Liver (tissue), 9 donors: ENCODE results near the gene ALCAM. TPM values are rescaled to one million over a fixed set of nuclear protein-coding genes. Genes with fewer than 3 reads are reported as not detected.

Source experiments
- DNase-seq: peaks from one replicate; pipeline ENCODE4 v3.0.0-alpha.2; 2017; ENCODE audit warnings: low spot score
- H3K27ac ChIP-seq, 2 donors: one replicate each; pipeline ENCODE4 v1.7.0; 2013; ENCODE audit warnings: inconsistent platforms in 2 of 2, low read length in 2 of 2, control low read depth in 1 of 2, low read depth in 1 of 2, mild to moderate bottlenecking in 1 of 2
- H3K27me3 ChIP-seq, 4 donors: one replicate each; pipeline versions ENCODE4 v1.6.1 to v1.7.0; 2013; ENCODE audit warnings: low read length in 3 of 4, inconsistent platforms in 1 of 4, mild to moderate bottlenecking in 1 of 4, moderate library complexity in 1 of 4; ENCODE audit not compliant: control insufficient read depth in 4 of 4, insufficient read depth in 4 of 4
- H3K36me3 ChIP-seq, 4 donors: one replicate each; pipeline versions ENCODE4 v1.6.1 to v1.7.0; 2013; ENCODE audit warnings: low read length in 3 of 4, mild to moderate bottlenecking in 3 of 4, low read depth in 1 of 4, moderate library complexity in 1 of 4; ENCODE audit not compliant: control insufficient read depth in 4 of 4, insufficient read depth in 3 of 4
- H3K4me1 ChIP-seq, 4 donors: one replicate each; pipeline versions ENCODE4 v1.6.1 to v1.7.0; 2013; ENCODE audit warnings: low read length in 3 of 4, mild to moderate bottlenecking in 3 of 4, moderate library complexity in 1 of 4; ENCODE audit not compliant: control insufficient read depth in 4 of 4, insufficient read depth in 4 of 4
- H3K4me3 ChIP-seq, 3 donors: one replicate each; pipeline versions ENCODE4 v1.6.1 to v1.7.0; 2013; ENCODE audit warnings: low read length in 3 of 3, control low read depth in 1 of 3, low read depth in 1 of 3, mild to moderate bottlenecking in 1 of 3
- H3K9ac ChIP-seq, 2 donors: one replicate each; pipeline ENCODE4 v1.7.0; 2013; ENCODE audit warnings: low read length in 2 of 2, mild to moderate bottlenecking in 2 of 2, moderate library complexity in 2 of 2, control low read depth in 1 of 2, low read depth in 1 of 2
- H3K9me3 ChIP-seq, 4 donors: one replicate each; pipeline versions ENCODE4 v1.6.1 to v1.7.0; 2013; ENCODE audit warnings: low read length in 3 of 4; ENCODE audit not compliant: control insufficient read depth in 4 of 4
- ATF3 ChIP-seq: IDR thresholded peaks from 2 replicates; pipeline ENCODE4 v1.6.1; 2016; ENCODE audit warnings: antibody characterized with exemption
- CTCF ChIP-seq: fragments of 150-350 bp; IDR thresholded peaks from 2 replicates; pipeline ENCODE4 v1.5.1; 2017; ENCODE audit warnings: improper control_type of control experiment, low read depth, low read length; ENCODE audit not compliant: missing input control
- FOXA1 ChIP-seq: IDR thresholded peaks from 2 replicates; pipeline ENCODE4 v1.6.1; 2016; ENCODE audit warnings: antibody characterized with exemption
- FOXA2 ChIP-seq: IDR thresholded peaks from 2 replicates; pipeline ENCODE4 v1.6.1; 2016; ENCODE audit warnings: antibody characterized with exemption
- GABPA ChIP-seq, 2 donors: IDR thresholded peaks in 1 of 2; conservative IDR thresholded peaks in 1 of 2; 2 replicates each; pipeline ENCODE4 v1.6.1; 2016; ENCODE audit warnings: antibody characterized with exemption in 2 of 2, mild to moderate bottlenecking in 1 of 2, moderate library complexity in 1 of 2
- HNF4A ChIP-seq, 2 donors: conservative IDR thresholded peaks; 2 replicates each; pipeline ENCODE4 v1.6.1; 2016; ENCODE audit warnings: antibody characterized with exemption in 2 of 2, mild to moderate bottlenecking in 2 of 2
- HNF4G ChIP-seq: IDR thresholded peaks from 2 replicates; pipeline ENCODE4 v1.6.1; 2016; ENCODE audit warnings: antibody characterized with exemption
- MAX ChIP-seq: IDR thresholded peaks from 2 replicates; pipeline ENCODE4 v1.6.1; 2016; ENCODE audit warnings: antibody characterized with exemption
- NR2F2 ChIP-seq: IDR thresholded peaks from 2 replicates; pipeline ENCODE4 v1.6.1; 2016; ENCODE audit warnings: antibody characterized with exemption
- RAD21 ChIP-seq, 2 donors: IDR thresholded peaks; 2 replicates each; pipeline ENCODE4 v1.6.1; 2016; ENCODE audit warnings: antibody characterized with exemption in 2 of 2, mild to moderate bottlenecking in 2 of 2
- REST ChIP-seq: IDR thresholded peaks from 2 replicates; pipeline ENCODE4 v1.6.1; 2016; ENCODE audit warnings: antibody characterized with exemption, mild to moderate bottlenecking
- RXRA ChIP-seq, 2 donors: IDR thresholded peaks; 2 replicates each; pipeline ENCODE4 v1.6.1; 2017 to 2018; ENCODE audit warnings: antibody characterized with exemption in 2 of 2, mild to moderate bottlenecking in 1 of 2
- SP1 ChIP-seq: IDR thresholded peaks from 2 replicates; pipeline ENCODE4 v1.6.1; 2018; ENCODE audit warnings: antibody characterized with exemption, mild to moderate bottlenecking
- TAF1 ChIP-seq: conservative IDR thresholded peaks from 2 replicates; pipeline ENCODE4 v1.6.1; 2016; ENCODE audit warnings: antibody characterized with exemption, mild to moderate bottlenecking
- YY1 ChIP-seq: IDR thresholded peaks from 2 replicates; pipeline ENCODE4 v1.6.1; 2016; ENCODE audit warnings: antibody characterized with exemption, mild to moderate bottlenecking
- ZBTB33 ChIP-seq: IDR thresholded peaks from 2 replicates; pipeline ENCODE4 v1.6.1; 2016; ENCODE audit warnings: antibody characterized with exemption
- WGBS: extraction: QIAGEN DNeasy Blood & Tissue Kit; methylation state at CpG from one replicate; pipeline ENCODE4 v1.1.7; 2013; 5-methylcytosine and 5-hydroxymethylcytosine counted together
- polyA plus RNA-seq, 2 donors: library from polyadenylated mRNA; stranded (reverse) in 1 of 2; unstranded in 1 of 2; fragments of 200-250 nt in 1 of 2; fragments of >200 nt in 1 of 2; fragmentation: Nextera tagmentation in 1 of 2; extraction: Ambion mirVana in 1 of 2; gene quantifications; one replicate each; pipeline versions ENCODE4 v1.2.1 to v1.2.3, GENCODE V29; 2013 to 2015
- total RNA-seq, 2 donors: library from RNA; depleted of rRNA; stranded (reverse); fragments of >200 nt; gene quantifications; one replicate each; pipeline ENCODE4 v1.2.3, GENCODE V29; 2014
- donor health status: healthy.
- donor health status: healthy.
- donor health status: healthy.
- donor health status: healthy.
- donor health status: healthy.

Gene ALCAM
- total and polyA plus RNA-seq, 4 donors = 14.2 to 62.0 (median 32.3) TPM

- Histone ChIP-seq H3K9me3 (peaks cover 0 to 2% (median 0%) of the 10 kb centered on the region in 4 donors), H3K27me3 (no peaks in the 10 kb centered on the region), H3K9ac (no peak overlapping the region), H3K4me1 (no peaks in the 10 kb centered on the region), H3K4me3 (no peak overlapping the region), H3K36me3 (no peaks in the 10 kb centered on the region), H3K27ac (no peak overlapping the region)
- WGBS = 68% methylated on average over 2 of the region's 2 CpGs
- DNase-seq = no peak
- TF ChIP-seq NR2F2 (no peak), HNF4A (conservative IDR thresholded peaks at IDR 0.05) (no peak), FOXA1 (no peak), ZBTB33 (no peak), GABPA (IDR thresholded peaks at IDR 0.05 in 1 of 2, conservative IDR thresholded peaks at IDR 0.05 in 1 of 2) (no peak), REST (no peak), RAD21 (IDR thresholded peaks at IDR 0.05) (no peak), FOXA2 (no peak), SP1 (no peak), ATF3 (no peak), CTCF (no peak), RXRA (IDR thresholded peaks at IDR 0.05) (no peak), HNF4G (no peak), YY1 (no peak), TAF1 (no peak), MAX (no peak)
Measured at GRCh38 chr3:105613120-105613519, 246.4 kb downstream of the ALCAM start.
